Frontal cortex (tissue), 4 donors: ENCODE data around the gene COL23A1. TPM values are rescaled to one million over a fixed set of nuclear protein-coding genes. Genes with fewer than 3 reads are reported as not detected.
A peak's percentile ranks its signal among the peaks of the same experiment; 100 is the strongest.

Source experiments
- DNase-seq, 2 donors: peaks; one replicate each; pipeline ENCODE4 v3.0.0; 2012; ENCODE audit warnings: low spot score in 2 of 2
- FAIRE-seq: peaks from 2 replicates; lab custom pipeline; 2012; peaks lifted over from hg19 to GRCh38; lab: Jason Lieb, UNC
- total RNA-seq: library from RNA; depleted of rRNA; stranded (reverse); fragments of >200 nt; gene quantifications from one replicate; pipeline ENCODE4 v1.2.3, GENCODE V29; 2014
- donor health status: control.
- donor health status: control.
- donor health status: control.

Gene COL23A1
- 0.82 TPM for total RNA-seq

GRCh38 chr5:178590141-178590923 is at the start of gene COL23A1:
Gene COL23A1, minus strand, starts transcription at chr5:178590393.
- DNase-seq: peak; percentile 59 to 60
- FAIRE-seq: no peak

DNA sequence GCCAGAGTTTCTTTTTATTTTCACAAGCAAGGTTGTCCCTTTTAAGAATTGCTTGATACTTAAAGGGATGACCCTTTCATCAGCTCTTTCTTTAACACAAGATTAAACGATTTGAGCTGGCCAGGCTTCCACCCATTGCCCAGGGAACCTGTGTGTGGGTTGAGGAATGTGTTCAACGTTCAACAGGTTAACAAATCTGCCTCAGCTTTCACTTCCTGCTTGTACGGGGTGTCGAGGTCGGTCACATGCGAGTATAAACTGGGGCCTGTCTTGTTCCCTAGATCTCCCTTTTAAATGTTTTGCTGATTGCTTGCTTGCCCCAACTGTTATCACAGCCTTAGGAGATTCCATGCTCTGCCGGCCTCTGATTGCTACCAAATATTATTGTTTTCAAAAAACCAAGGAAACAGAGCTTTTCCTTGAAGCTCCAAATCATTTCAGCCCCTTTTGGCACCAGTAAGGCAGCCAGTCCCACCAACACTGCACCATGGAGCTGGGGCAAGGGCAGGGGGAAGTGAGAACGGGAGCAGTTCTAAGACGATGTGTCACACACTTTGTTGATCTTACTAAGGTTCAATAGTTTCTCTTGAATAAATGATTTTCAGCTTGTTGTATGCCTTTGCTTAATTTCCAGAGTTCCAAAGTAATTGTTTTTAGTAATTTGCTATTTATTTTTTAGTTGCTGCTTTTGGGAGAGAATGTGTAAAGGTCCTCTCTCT is 47.3 kb upstream of the COL23A1 start:
- no peak for FAIRE-seq
- DNase-seq: no peak

DNA sequence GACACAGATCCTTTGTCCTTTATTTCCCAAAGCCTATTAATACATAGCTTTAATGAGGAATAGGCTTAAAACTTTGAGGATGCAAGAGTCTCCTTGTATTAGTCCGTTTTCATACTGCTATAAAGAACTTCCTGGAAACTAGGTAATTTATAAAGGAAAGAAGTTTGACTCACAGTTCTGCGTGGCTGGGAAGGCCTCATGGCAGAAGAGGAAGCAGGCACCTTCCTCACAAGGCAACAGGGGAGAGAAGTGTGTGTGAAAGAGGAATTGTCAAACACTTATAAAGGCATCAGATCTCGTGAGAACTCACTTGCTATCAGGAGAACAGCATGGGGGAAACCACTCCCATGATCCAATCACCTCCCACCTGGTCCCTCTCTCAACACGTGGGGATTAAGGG is 42.1 kb upstream of the COL23A1 start:
- DNase-seq (no peak), FAIRE-seq (no peak)

DNA sequence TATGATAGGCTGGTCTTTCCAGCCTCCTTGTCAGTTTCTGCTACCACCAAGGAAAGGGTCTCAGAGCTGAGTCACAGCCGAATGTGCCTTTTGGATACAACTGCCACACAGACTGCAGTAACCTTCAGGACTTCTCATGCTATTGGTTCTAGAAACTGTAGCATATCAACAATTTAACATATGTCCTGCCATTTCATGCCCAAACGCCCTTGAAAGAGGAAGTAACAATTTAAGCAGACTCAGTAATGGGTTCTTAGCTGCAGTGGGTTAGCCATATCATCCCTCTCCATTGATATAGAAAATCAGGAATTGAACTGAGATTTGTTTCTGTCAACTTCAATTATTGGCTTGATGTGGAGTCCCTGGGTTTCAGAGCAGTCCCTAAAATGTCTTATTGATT is 40.8 kb upstream of the COL23A1 start:
- FAIRE-seq: no peak

DNA sequence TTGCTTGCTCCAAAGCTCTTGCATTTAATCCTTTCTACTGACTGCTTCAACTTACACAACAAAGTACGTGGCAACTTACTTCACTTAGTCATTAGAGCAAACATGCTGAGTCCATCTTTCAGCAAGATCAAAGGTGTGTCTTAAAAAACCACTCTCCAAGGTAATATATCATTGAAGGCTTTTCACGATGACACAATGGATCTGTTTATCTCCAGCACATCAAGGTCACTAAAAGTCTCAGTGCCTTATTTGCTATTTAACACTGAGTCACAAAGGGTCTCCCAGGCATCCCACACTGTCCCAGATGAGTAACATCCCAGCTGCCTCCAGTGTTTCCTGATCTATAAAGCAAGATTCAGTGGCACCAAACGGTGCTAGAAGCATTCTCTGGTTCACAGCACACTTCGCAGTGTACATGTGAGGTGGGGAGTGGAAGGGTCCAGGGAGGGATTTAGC is 40.3 kb upstream of the COL23A1 start:
- FAIRE-seq (no peak), DNase-seq (no peak)

More for the DNA sequence above, 40.8 kb upstream of the COL23A1 start:
- DNase-seq: no peak

GRCh38 chr5:178627259-178627598 is 37.0 kb upstream of the COL23A1 start:
- DNase-seq (no peak), FAIRE-seq (no peak)

GRCh38 chr5:178626484-178627258 is 36.5 kb upstream of the COL23A1 start, which contains the start of gene CLK4:
Gene CLK4, minus strand, starts transcription at chr5:178627050. Its CDS starts 3,634 bp downstream, at chr5:178623416.
- no peak for FAIRE-seq

DNA sequence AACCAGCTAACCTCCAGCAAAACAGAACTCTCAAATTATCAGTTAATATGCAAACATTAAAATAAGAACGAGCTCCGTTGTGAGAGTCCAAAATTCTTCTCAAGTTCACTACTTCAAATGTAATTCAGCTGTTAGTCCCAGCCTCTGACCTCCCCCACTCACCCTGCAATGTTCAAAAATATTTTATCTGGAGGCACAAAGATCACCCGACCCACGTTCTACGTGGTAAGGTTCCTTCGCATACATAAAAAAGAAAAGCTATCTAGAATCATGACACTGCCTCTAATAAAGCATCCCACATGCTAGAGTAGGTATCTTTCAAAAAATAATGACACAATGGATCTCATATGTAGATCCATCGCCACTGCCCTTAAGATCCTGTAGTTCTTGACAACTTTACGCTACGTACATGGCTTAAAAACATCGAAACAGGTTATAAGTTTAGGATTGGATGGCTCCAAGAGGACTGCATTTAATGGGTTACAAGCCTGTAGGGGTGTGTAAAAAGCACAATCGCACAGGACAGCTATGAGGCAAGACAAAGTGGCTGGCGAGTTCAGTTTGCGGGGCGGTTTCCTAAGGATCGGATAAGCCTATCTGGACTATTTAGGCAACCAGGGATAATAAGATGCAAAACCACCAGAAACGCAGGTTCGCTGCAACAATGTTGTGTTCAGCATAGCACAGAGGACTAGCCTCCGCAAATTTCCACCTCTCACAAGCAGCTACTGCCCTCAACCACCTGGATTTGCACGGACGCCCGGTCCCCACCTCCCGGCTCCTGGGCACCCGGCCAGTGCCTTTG is 35.7 kb upstream of the COL23A1 start:
- FAIRE-seq (no peak), DNase-seq (peak in 1 of 2 donors; percentile 30)

More at GRCh38 chr5:178626484-178627258, 36.5 kb upstream of the COL23A1 start, which contains the start of gene CLK4:
- peak; percentile 91 to 92 for DNase-seq

GRCh38 chr5:178624631-178625546 is 34.7 kb upstream of the COL23A1 start:
- FAIRE-seq (no peak), DNase-seq (no peak)

GRCh38 chr5:178622679-178623247 is 32.6 kb upstream of the COL23A1 start:
- no peak for DNase-seq
- no peak for FAIRE-seq

DNA sequence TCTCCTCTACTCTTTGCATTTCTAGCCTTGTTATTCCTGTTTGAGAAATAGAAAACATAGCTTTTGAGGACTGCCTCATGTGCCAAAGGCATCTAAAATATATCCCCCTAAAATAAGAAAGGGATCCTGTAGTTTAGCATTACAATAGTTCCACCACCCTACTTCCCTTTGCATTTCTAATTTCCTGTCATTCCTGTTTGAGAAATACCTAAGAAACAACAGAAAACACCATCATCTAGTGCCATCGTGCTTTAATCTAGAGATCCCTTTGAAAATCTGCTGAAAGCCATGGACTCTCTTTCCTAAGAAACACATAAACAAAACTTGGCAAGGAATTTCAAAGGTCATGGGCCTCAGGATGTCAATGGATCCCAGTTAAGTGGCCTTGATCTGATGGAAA is 29.2 kb upstream of the COL23A1 start:
- no peak for FAIRE-seq
- DNase-seq: no peak

DNA sequence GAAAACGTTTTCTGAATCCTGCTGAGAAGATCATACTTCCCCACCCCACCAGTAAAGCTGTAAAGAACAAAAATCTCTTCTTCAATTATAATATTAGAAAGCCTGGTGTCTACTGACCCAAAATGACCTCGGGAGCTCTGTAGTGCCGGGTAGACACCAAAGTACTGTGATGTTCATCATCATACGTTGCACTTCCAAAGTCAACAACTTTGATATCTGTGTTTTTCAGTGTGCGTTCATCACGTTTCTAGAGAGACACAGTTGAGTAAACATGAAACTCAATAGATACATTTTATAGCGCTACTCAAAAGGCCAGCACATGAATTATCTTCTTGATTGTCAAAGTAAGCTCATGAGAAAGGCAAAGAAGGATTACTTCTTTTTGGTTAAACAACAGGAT is 22.1 kb upstream of the COL23A1 start:
- DNase-seq (no peak), FAIRE-seq (no peak)

GRCh38 chr5:178606269-178606668 is 16.1 kb upstream of the COL23A1 start:
- FAIRE-seq (no peak), DNase-seq (no peak)

GRCh38 chr5:178605788-178606187 is 15.6 kb upstream of the COL23A1 start:
- FAIRE-seq (no peak), DNase-seq (no peak)

DNA sequence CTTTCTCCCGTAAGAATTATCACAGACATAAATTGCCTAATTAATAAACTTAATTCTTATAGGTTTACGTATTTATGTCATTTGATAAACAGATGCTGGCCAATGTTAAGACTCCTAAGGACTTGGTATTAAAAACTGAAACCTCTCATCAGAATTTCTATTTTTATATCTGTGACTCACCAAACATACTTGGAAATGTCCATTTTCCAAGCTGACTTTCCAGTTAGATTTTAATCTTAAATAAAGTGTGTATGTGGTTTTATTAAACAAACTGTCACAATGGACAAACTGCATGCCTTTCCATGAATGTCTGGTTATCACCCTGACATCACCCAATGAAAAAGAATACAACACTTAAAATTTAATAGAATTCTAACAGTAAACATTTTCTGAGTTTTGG is 12.6 kb upstream of the COL23A1 start:
- DNase-seq: no peak
- no peak for FAIRE-seq

DNA sequence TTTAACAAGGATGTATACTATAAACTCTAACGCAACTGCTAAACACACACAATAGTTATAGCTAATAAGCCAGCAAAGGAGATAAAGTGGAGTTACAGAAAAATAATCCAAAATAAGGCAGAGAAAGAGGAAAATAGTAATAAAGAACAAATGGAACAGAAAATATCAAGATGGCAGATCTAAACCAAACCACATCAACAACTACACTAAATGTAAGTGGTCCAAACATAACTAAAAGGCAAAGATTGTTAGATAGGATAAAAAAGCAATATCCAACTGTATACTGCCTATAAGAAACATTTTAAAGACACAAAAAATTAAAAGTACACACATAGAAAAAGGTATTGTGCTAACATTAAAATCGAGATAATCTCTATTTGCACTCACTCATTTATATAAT is 5.6 kb upstream of the COL23A1 start:
- DNase-seq (no peak), FAIRE-seq (no peak)

DNA sequence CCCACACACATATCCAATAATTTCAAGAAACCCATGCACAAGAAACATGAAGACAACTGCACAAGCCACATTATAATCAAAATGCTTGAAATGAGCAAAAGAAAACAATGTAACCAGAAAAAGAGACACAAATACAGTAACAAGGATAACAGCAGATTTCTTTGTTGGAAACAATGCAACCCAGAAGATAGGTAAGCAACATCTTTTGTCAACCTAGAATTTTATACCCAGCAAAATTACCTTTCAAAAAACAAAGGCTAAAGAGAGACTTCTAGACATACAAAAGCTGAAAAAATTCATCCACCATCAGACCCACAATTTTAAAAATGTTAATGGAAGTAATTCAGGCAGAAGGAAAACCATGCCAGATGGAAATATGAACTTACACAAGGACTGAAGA is 5.0 kb upstream of the COL23A1 start:
- FAIRE-seq (no peak), DNase-seq (no peak)

GRCh38 chr5:178590924-178591423 is 781 bp upstream of the COL23A1 start:
- DNase-seq: peak in 1 of 2 donors; percentile 30
- FAIRE-seq: no peak
